OCI-LY3 (cell line): ENCODE results near the gene GBA2.

Experiments used
- H2AFZ ChIP-seq: fragments of 200-600, 300-600 bp; shearing (Covaris generic); 2 replicates; pipeline ENCODE4 v1.6.0; 2014; ENCODE audit warnings: antibody characterized with exemption, low read depth, low read length
- H3K27ac ChIP-seq: fragments of 200-600, 300-600 bp; sonication (generic); 2 replicates; pipeline ENCODE4 v1.5.1; 2014; ENCODE audit warnings: mild to moderate bottlenecking, low read length, moderate library complexity, mixed read lengths
- H3K27me3 ChIP-seq: fragments of 200-600, 300-600 bp; sonication (generic); 2 replicates; pipeline ENCODE4 v1.6.1; 2014; ENCODE audit warnings: low read depth, low read length, mixed read lengths
- H3K36me3 ChIP-seq: fragments of 200-600, 300-600 bp; sonication (generic); replicated peaks from 2 replicates; pipeline ENCODE3; 2014; ENCODE audit warnings: low read depth, low read length, mixed read lengths
- H3K4me1 ChIP-seq: fragments of 300-600, 200-600 bp; sonication (generic); 2 replicates; pipeline ENCODE4 v1.6.1; 2014; ENCODE audit warnings: low read length, mixed read lengths
- H3K4me2 ChIP-seq: fragments of 200-600, 300-600 bp; sonication (generic); 2 replicates; pipeline ENCODE4 v1.6.1; 2014; ENCODE audit warnings: low read length, mixed read lengths
- H3K4me3 ChIP-seq: fragments of 300-600, 200-600 bp; sonication (generic); 2 replicates; pipeline ENCODE4 v1.5.1; 2014; ENCODE audit warnings: antibody characterized with exemption, mild to moderate bottlenecking, low read length, moderate library complexity
- H3K79me2 ChIP-seq: fragments of 300-600, 200-600 bp; shearing (Covaris generic); 2 replicates; pipeline ENCODE4 v1.6.1; 2014; ENCODE audit warnings: mild to moderate bottlenecking, low read length, mixed read lengths
- H3K9ac ChIP-seq: fragments of 300-600, 200-600 bp; shearing (Covaris generic); 2 replicates; pipeline ENCODE4 v1.6.0; 2014; ENCODE audit warnings: mild to moderate bottlenecking, low read length, moderate library complexity
- H3K9me3 ChIP-seq: fragments of 200-600, 300-600 bp; shearing (Covaris generic); 2 replicates; pipeline ENCODE4 v1.6.1; 2014; ENCODE audit warnings: low read length, mixed read lengths; ENCODE audit not compliant: insufficient read depth
- H4K20me1 ChIP-seq: fragments of 200-600, 300-600 bp; sonication (generic); 2 replicates; pipeline ENCODE4 v1.6.1; 2016; ENCODE audit warnings: low read length, mixed read lengths; ENCODE audit not compliant: insufficient read depth
- EZH2phosphoT487 ChIP-seq: fragments of 200-600 bp; shearing (Covaris generic); IDR thresholded peaks from 2 replicates; pipeline ENCODE4 v1.6.1; 2018; ENCODE audit warnings: antibody characterized with exemption, mixed run types, low read depth
- TF ChIP-seq, protein P1 (sequence below): fragments of 200-600, 300-600 bp; sonication (generic); IDR thresholded peaks from 2 replicates; pipeline ENCODE4 v1.5.1; 2014; ENCODE audit warnings: antibody characterized with exemption, low read length, low read depth

Gene GBA2

DNA sequence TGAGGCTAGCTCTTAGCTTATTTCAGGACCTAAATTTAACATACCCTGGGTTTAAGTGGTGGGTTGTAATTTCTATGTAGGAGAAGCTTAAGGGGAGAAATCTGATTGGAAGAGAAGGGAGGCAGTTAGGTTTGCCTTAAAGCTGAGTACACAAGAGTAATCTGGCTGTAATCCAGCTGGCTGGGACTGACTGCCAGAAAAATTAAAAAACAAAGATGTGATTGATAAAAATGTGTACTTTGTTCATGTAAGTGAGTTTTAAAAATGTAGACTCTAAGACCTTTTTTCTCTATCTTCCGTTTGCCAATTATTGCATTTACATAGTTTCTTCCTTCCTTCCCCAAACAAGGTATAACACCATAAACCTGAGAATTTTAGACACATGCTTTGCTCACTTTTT lies 22.5 kb upstream of the GBA2 start:
- Histone ChIP-seq H3K27me3 (no peaks in the 10 kb centered on the region), H3K4me1 (peaks cover 19% of the 10 kb centered on the region), H4K20me1 (no peaks in the 10 kb centered on the region), H3K79me2 (no peaks in the 10 kb centered on the region), H3K4me2 (no peak overlapping the region), H3K4me3 (no peak overlapping the region), H3K9me3 (no peaks in the 10 kb centered on the region), H3K27ac (no peak overlapping the region), H2AFZ (no peak overlapping the region), H3K9ac (no peak overlapping the region), H3K36me3 (no peaks in the 10 kb centered on the region)
- TF ChIP-seq, protein P1, sequence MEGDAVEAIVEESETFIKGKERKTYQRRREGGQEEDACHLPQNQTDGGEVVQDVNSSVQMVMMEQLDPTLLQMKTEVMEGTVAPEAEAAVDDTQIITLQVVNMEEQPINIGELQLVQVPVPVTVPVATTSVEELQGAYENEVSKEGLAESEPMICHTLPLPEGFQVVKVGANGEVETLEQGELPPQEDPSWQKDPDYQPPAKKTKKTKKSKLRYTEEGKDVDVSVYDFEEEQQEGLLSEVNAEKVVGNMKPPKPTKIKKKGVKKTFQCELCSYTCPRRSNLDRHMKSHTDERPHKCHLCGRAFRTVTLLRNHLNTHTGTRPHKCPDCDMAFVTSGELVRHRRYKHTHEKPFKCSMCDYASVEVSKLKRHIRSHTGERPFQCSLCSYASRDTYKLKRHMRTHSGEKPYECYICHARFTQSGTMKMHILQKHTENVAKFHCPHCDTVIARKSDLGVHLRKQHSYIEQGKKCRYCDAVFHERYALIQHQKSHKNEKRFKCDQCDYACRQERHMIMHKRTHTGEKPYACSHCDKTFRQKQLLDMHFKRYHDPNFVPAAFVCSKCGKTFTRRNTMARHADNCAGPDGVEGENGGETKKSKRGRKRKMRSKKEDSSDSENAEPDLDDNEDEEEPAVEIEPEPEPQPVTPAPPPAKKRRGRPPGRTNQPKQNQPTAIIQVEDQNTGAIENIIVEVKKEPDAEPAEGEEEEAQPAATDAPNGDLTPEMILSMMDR = no peak
- no peak for TF ChIP-seq EZH2phosphoT487

DNA sequence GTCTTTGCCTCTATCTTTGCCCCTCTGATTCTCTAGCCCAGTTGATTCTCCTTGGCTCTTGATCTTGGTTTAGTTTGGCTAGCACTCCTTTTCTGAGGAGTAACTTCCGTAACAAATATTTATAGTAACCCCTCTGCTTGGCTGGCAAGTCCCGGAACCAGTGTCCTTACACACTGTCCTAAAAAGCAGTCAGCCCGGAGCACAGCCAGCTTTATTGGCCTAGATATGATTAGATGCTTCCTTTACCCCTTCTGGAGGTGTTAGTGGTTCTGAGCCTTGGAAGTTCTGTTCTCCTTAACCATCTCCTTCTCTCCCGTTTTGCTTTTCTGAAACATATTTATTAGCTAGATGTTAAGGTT lies 22.0 kb upstream of the GBA2 start:
- H4K20me1 ChIP-seq = no peaks in the 10 kb centered on the region
- no peak overlapping the region for H3K27ac ChIP-seq
- no peak overlapping the region for H3K4me2 ChIP-seq
- H3K4me3 ChIP-seq = no peak overlapping the region
- no peak overlapping the region for H3K9ac ChIP-seq
- H3K79me2 ChIP-seq = no peaks in the 10 kb centered on the region
- peaks cover 14% of the 10 kb centered on the region for H3K4me1 ChIP-seq
- TF ChIP-seq, protein P1 = no peak
- TF ChIP-seq EZH2phosphoT487 = no peak
- no peaks in the 10 kb centered on the region for H3K36me3 ChIP-seq
- no peak overlapping the region for H2AFZ ChIP-seq
- no peaks in the 10 kb centered on the region for H3K27me3 ChIP-seq
- H3K9me3 ChIP-seq = no peaks in the 10 kb centered on the region

DNA sequence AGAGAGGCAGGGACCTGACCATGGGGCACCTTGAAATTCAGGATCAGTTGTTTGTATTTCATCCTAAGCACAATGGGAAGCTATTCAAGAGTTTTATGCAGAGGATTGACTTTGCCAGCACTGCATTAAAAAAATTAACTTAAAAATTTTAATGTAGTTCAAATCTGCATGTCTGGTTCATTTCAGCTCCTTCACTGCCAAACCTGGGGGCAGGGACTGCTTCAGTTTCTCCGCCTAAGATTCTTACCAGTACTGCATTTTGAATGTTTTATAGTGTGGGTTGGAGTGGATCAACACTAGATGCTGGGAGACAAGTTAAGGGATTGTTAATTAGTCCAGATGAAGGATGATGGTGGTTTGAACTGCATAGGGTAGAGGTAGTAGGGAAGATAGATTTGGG lies 20.7 kb upstream of the GBA2 start:
- Histone ChIP-seq H3K9ac (no peak overlapping the region), H3K9me3 (no peaks in the 10 kb centered on the region), H3K36me3 (no peaks in the 10 kb centered on the region), H3K4me3 (no peak overlapping the region), H3K27ac (no peak overlapping the region), H3K27me3 (no peaks in the 10 kb centered on the region), H4K20me1 (no peaks in the 10 kb centered on the region), H3K4me2 (no peak overlapping the region), H3K4me1 (peaks cover 7% of the 10 kb centered on the region; the same call in 1 of the 2 replicates), H3K79me2 (no peaks in the 10 kb centered on the region), H2AFZ (no peak overlapping the region)
- TF ChIP-seq EZH2phosphoT487 = no peak
- TF ChIP-seq, protein P1 = no peak

DNA sequence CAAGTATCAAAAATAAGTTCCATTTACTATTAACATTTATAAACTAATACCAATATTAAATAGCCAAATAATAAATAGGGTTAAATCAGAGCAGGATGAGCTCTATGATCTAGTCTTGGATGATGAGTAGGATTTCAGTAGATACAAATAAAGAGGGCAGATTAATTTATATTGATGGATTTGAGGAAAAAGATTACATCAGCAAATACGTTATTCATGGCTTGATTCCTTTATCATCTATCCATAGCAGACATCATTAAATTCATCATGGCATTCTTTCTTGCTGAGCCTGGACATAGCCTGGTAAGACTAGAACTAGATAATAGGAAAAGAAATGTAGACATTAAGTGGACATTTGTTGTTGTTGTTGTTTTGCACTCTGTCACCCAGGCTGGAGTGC lies 18.4 kb upstream of the GBA2 start:
- Histone ChIP-seq H4K20me1 (no peaks in the 10 kb centered on the region), H2AFZ (no peak overlapping the region), H3K4me3 (no peak overlapping the region), H3K36me3 (no peaks in the 10 kb centered on the region), H3K79me2 (no peaks in the 10 kb centered on the region), H3K27ac (no peak overlapping the region), H3K9me3 (no peaks in the 10 kb centered on the region), H3K4me1 (peaks cover 7% of the 10 kb centered on the region; the same call in 1 of the 2 replicates), H3K27me3 (no peaks in the 10 kb centered on the region), H3K4me2 (no peak overlapping the region), H3K9ac (no peak overlapping the region)
- no peak for TF ChIP-seq EZH2phosphoT487
- TF ChIP-seq, protein P1 = no peak
